Uterine smooth muscle cell (primary cell): ENCODE measurements around the gene SHISAL1. TPM values are rescaled to one million over a fixed set of nuclear protein-coding genes. Genes with fewer than 3 reads are reported as not detected.

Experiments used
- total RNA-seq: library from RNA; depleted of rRNA; stranded (reverse); fragments of >200 nt; gene quantifications from 2 replicates; pipeline ENCODE4 v1.2.3, GENCODE V29; 2014

The SHISAL1 gene
- 14.6 and 14.9 TPM in 2 replicates for total RNA-seq

GRCh38 chr22:44312766-44313165, at the start of gene SHISAL1:
Gene SHISAL1, minus strand, starts transcription at chr22:44312951. Its CDS starts 12,006 bp downstream, at chr22:44300945.

Other genes with a start within 250 kb of the SHISAL1 start
- gene PARVG, start 132.0 kb downstream of the SHISAL1 start, total RNA-seq = not detected in 2 replicates
- 16.2 and 19.3 TPM in 2 replicates for gene RTL6, start 185.3 kb upstream of the SHISAL1 start, total RNA-seq